HUDEP-2 (cell line): Measurements from ENCODE around the gene TPCN2.

Source experiments
- DNase-seq, 76 experiments: peaks; one replicate each; lab custom pipeline; 2025; ENCODE audit not compliant: unreplicated experiment in 76 of 76; lab: John Stamatoyannopoulos, UW

TPCN2 gene

GRCh38 chr11:69091638-69092165, 43.0 kb downstream of the TPCN2 start:
- DNase-seq: no peak

GRCh38 chr11:69092263-69092662, 43.5 kb downstream of the TPCN2 start:
- DNase-seq: no peak

GRCh38 chr11:69093106-69093505, 44.4 kb downstream of the TPCN2 start:
- no peak for DNase-seq

GRCh38 chr11:69094111-69094914, 45.6 kb downstream of the TPCN2 start:
- no peak for DNase-seq

GRCh38 chr11:69094915-69095290, 46.2 kb downstream of the TPCN2 start:
- no peak for DNase-seq

- DNase-seq: no peak
These were observed 46.6 kb downstream of the TPCN2 start for GRCh38 chr11:69095300-69095699.

GRCh38 chr11:69096473-69096872, 47.7 kb downstream of the TPCN2 start:
- no peak for DNase-seq

GRCh38 chr11:69097263-69097662, 48.5 kb downstream of the TPCN2 start:
- DNase-seq: no peak

GRCh38 chr11:69099180-69099579, 50.4 kb downstream of the TPCN2 start:
- DNase-seq: no peak

- DNase-seq: no peak
These were observed 51.9 kb downstream of the TPCN2 start for GRCh38 chr11:69100454-69101114.

- DNase-seq: peak in 53 of 76 experiments; percentile 3 to 65 (median 40)
These were observed 52.5 kb downstream of the TPCN2 start for GRCh38 chr11:69101115-69101791.

- DNase-seq: no peak
These were observed 53.3 kb downstream of the TPCN2 start for GRCh38 chr11:69101792-69102695.

- no peak for DNase-seq
These were observed 54.2 kb downstream of the TPCN2 start for GRCh38 chr11:69102732-69103615.

GRCh38 chr11:69104212-69104855, 55.6 kb downstream of the TPCN2 start:
- no peak for DNase-seq

- no peak for DNase-seq
These were observed 56.2 kb downstream of the TPCN2 start for GRCh38 chr11:69104856-69105395.

- no peak for DNase-seq
These were observed 56.8 kb downstream of the TPCN2 start for GRCh38 chr11:69105461-69106030.

- no peak for DNase-seq
These were observed 57.5 kb downstream of the TPCN2 start for GRCh38 chr11:69106031-69106811.

GRCh38 chr11:69107413-69107812, 58.7 kb downstream of the TPCN2 start:
- DNase-seq: no peak
